OCI-M2 (cell line): ENCODE results near the gene H6PD.

Experiments used
- DNase-seq: peaks from one replicate; lab custom pipeline; 2025; ENCODE audit not compliant: unreplicated experiment; lab: John Stamatoyannopoulos, UW

Gene H6PD

GRCh38 chr1:9314711-9315379, 80.3 kb downstream of the H6PD start:
- DNase-seq = no peak

- no peak for DNase-seq
Measured at GRCh38 chr1:9315411-9316079, 81.0 kb downstream of the H6PD start.

GRCh38 chr1:9316080-9316444, 81.5 kb downstream of the H6PD start:
- no peak for DNase-seq

GRCh38 chr1:9316512-9316911, 81.9 kb downstream of the H6PD start:
- no peak for DNase-seq

- DNase-seq = no peak
Measured at GRCh38 chr1:9317072-9317471, 82.5 kb downstream of the H6PD start.

GRCh38 chr1:9317591-9318417, 83.2 kb downstream of the H6PD start:
- no peak for DNase-seq

GRCh38 chr1:9319208-9319788, 84.7 kb downstream of the H6PD start:
- no peak for DNase-seq

GRCh38 chr1:9319789-9320519, 85.4 kb downstream of the H6PD start:
- DNase-seq = no peak
